NCI-H460 (cell line): Measurements from ENCODE around the gene FPGS. TPM values are rescaled to one million over a fixed set of nuclear protein-coding genes. Genes with fewer than 3 reads are reported as not detected.
"Not testable (repeated sequence)": the region's sequence is repeated elsewhere in the genome, so short reads cannot be mapped to it uniquely, and the experiment has no call there.

Source experiments
- DNase-seq: peaks from one replicate; pipeline ENCODE4 v3.0.0-alpha.2; 2016; ENCODE audit warnings: low read depth; ENCODE audit errors: extremely low read depth
- polyA plus RNA-seq: library from polyadenylated mRNA; depleted of rRNA; stranded (reverse); fragments of >200 nt; gene quantifications from 2 replicates; pipeline ENCODE4 v1.2.3, GENCODE V29; 2014; cell fraction: nucleus; rRNA removed
- total RNA-seq: library from RNA; depleted of rRNA; stranded (reverse); fragments of >200 nt; shearing (Covaris generic); gene quantifications from 2 replicates; pipeline ENCODE4 v1.2.3, GENCODE V29; 2014; rRNA removed

Gene FPGS, protein sequence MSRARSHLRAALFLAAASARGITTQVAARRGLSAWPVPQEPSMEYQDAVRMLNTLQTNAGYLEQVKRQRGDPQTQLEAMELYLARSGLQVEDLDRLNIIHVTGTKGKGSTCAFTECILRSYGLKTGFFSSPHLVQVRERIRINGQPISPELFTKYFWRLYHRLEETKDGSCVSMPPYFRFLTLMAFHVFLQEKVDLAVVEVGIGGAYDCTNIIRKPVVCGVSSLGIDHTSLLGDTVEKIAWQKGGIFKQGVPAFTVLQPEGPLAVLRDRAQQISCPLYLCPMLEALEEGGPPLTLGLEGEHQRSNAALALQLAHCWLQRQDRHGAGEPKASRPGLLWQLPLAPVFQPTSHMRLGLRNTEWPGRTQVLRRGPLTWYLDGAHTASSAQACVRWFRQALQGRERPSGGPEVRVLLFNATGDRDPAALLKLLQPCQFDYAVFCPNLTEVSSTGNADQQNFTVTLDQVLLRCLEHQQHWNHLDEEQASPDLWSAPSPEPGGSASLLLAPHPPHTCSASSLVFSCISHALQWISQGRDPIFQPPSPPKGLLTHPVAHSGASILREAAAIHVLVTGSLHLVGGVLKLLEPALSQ
- 23.9 and 27.5 TPM in 2 replicates for total RNA-seq
- polyA plus RNA-seq, result 144 and 164 TPM in 2 replicates

DNA sequence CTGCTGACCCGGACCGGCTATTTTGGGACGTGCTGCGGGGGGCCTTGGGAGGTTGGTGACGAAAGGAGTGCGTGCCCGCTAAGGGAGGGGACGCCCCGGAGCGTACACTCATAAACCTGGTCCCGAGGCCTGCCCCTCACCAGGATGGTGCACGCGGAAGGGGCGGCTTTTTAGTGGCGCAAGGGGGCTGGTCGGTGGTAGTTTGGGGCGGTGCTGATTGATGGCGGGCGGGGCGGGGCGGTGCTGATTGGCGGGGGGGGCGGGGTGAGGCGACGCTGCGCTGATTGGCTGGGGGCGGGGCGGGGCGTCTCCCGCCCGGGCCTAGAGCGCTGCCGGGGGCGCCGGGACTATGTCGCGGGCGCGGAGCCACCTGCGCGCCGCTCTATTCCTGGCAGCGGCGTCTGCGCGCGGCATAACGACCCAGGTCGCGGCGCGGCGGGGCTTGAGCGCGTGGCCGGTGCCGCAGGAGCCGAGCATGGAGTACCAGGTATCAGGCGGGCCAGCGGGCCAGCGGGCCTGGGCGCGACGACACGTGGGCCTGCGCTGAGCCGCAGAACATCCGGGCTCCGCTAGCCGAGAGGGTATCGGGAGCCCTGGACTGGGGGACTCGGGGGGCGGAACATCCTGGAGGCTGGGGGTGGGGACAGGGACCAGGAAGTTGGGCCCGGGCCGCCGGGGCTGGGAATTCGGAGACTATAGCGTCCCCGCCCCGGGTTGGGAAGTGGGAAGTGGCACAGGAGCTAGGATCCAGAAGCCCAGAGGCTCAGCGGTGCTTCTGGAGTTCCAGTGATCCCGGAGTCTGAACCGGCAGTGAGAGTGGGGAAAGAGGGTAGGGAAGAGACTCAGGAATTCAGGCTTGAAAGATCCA is at the start of gene FPGS:
FPGS (plus strand) TSS at position 307 of the 868 bp plus-strand sequence; CDS start at position 350, 43 bp downstream.
- peak; percentile 58 for DNase-seq

DNA sequence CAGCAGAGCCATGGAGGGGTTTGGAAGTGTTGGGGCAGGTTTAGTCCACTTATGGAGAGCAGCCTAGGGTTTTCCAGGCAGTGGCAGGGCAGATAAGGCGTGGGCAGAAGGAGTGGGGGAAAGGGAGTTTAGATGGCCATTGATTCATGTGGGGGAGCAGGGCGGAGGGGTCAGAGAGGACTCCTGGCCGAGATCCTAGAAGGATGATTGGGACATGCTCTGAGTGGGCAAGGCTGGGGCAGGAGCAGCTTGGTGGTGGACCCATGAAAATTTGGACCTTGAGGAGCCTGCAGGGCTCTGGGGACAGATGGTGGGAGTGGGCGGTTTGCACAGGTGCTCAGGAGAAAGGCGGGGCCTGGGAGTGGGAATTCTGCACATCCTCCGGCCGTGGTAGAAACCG is 49.5 kb upstream of the FPGS start:
- no peak for DNase-seq

DNA sequence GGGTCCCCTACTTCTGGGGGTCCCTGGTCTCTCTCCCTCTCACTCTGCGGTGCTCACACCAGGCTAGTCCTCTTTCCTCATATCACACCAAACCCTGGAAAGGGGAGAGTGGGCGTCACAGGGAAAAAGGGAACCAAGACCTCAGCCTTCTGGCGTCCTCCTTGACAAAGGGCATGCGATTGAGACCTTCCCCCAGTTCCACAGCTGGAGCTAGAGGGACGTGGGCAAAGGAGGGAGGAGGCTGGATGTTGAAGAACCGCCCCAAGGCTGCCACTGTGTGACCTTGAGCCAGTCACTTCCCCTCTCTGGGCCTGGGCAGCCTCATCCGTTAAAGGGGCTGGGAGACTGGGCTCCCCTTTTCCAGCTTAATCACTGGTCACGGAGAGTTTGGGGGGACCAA is 49.1 kb upstream of the FPGS start:
- no peak for DNase-seq

DNA sequence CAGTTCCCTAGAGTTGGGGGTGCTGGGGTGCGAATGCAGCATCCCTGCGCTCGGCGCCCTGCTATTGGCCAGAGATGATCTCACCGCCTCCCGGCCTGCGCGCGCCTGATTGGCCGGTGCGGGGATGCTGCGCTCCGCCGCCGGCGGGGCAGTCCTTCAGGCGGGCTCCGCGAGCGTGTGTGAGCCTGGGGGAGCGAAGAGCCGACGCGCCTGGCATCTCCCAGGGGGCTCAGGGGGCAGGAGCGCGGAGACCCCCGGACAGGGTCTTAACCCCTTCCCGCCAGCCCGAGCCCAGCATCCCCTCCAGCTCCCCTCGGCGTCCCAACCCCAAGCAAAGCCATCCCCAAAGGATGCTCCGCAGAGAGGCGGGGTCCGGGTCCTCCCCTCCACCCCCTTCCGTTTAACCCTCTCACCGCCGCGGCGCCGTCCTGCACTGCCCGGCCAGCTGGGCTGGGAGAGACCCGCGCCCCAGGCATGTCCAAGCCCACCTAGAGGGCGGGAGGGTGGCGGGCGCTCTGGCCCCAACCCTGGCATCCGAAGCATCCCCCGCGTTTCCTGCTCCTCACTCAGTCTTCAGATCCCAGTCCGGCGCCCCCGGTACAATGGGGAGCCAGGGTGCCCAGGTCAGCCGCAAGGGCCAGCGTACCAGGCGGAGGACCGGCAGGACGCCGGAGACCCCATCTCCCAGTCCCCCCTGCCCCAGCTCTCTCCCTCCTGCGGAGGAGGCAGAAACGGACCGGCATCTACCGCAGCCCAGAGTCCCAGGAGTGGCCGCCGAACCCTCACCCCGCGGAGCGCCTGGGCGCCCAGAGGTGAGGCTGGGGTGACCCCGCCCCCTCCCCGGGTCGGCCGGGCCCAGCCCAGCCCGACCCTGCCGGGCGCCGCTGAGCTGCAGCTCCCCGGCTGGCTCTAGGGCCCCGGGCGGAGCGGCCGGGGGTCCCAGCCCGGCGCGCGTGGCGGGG is 48.3 kb upstream of the FPGS start:
- DNase-seq, result no peak

DNA sequence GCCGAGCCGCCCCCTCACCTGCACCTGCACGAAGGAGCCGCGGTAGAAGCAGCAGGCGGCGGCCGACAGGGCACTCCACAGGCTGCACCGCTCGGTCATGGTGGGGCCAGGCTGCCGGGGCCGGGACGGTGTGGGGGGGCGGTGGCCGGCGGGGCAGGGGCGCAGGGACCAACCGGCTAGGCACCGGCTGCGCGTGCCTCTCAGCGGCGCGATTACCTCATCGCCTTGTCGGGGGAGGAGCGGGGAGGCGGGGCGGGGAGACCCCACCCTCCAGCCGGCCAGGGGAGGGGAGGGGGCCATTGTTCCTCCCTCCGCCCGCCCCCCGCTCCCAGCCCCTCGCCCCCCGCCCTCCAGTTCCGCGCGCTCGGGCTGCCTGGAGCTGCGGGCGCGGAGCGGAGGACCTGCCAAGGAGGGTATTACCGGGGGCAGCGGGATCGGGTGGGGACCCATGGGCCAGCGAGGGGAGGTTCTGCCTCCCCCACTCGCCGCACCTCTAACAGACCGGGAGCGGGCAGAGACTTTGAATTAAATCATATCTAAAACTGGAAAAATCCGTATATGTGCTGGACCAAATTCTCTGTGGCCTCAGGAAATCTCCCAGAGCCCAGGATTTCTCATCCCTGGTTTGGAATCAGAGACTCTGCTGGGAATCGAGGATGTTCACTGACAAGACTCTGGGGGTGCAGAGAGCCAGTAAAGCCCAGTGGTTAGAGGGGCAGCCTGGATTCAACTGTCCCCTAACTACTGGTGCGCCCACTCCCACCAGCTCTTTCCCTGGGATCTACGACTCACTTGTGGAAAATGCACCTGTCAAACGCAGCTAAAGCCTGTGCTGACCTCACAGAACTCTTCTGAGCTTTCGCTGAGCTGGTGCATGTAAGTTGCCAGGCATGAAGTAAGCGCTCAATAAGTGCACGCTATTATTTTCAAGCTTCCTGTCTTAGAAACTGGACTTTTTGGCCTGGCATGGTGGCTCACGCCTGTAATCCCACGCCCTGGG is 47.3 kb upstream of the FPGS start:
- DNase-seq, result no peak

DNA sequence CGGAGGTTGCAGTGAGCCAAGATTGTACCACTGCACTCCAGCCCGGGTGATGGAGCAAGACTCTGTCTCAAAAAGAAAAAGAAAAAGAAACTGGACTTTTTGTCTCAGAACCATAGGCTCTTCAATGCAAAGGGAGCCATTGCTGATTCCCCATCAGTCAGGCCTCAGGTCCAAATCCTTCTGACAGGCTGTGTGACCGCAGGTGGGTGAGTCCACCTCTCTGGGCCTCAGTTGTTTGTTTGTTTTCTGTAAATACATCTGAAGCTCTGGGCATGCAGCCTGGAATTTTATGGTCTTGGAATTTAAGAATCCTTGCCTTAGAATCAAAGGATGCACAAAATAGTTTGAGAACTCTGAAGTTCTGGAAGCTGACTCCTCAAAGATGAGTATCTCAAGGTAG is 46.4 kb upstream of the FPGS start:
- no peak for DNase-seq

DNA sequence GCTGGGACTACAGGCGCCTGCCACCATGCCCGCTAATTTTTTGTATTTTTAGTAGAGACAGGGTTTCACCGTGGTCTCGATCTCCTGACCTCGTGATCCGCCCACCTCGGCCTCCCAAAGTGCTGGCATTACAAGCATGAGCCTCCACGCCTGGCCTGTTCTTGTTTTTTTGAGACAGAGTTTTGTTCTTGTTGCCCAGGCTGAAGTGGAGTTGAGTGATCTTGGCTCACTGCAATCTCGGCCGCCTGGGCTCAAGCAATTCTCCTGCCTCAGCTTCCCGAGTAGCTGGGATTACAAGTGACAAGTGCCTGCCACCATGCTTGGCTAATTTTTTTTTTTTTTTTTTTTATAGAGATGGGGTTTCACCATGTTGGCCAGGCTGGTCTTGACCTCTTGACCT is 45.9 kb upstream of the FPGS start:
- not testable (repeated sequence) for DNase-seq

DNA sequence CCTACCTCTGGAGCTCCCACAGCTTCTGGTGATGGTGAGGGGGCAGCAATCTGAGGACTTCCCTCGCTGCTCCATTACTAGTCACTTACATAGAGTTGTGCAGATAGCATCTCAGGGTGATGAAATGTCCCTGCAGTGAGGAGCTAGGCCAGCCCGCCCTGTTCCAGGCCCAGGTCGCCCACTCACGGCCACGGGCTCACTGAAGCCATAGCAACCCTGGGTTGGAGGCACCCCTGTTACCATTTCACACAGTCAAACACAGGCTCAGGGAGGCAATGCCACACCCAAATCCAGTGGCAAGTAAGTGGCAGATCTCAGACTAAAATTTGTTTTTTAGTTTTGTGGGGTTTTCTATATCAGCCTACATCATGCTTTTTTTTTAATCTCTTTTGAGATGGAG is 43.8 kb upstream of the FPGS start:
- no peak for DNase-seq

DNA sequence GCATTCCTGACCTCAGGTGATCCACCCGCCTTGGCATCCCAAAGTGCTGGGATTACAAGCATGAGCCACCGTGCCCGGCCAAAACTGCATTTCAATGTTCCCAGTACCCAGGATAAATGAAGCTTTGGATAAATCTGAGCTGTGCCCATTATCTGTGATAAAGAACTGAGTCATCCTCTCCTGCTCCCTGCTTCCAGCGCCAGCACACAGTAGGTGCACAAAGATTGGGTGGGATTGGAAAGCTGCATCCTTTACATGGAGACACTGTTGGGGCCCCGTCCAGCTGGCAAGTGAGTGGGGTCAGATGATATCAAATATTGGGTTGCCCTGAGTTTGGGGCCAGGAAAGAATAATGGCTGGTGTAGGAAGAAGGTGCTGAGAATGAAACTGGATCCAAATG is 41.6 kb upstream of the FPGS start:
- DNase-seq, result no peak

DNA sequence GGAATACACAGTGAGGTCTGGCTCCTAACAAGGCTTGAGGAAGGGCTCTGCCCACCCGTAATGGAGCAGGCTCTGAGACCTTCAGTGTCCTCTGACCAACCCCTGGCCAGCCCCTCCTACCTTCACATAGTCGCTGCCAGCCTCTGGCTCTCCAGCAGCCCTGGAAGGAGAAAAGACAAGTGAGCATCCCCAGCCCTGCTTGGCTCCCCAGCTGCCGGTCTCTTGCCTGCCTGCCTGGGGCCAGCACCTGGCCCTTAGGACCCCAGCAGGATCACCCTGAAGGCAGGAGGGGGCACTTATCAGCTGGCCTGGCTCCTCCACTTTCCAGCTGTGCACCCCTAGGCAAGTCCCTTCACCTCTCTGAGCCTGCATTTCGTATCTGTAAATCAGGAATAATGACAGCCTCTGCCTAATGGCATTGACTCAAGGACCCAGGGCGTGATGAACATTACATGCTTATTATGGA is 41.2 kb upstream of the FPGS start:
- no peak for DNase-seq

DNA sequence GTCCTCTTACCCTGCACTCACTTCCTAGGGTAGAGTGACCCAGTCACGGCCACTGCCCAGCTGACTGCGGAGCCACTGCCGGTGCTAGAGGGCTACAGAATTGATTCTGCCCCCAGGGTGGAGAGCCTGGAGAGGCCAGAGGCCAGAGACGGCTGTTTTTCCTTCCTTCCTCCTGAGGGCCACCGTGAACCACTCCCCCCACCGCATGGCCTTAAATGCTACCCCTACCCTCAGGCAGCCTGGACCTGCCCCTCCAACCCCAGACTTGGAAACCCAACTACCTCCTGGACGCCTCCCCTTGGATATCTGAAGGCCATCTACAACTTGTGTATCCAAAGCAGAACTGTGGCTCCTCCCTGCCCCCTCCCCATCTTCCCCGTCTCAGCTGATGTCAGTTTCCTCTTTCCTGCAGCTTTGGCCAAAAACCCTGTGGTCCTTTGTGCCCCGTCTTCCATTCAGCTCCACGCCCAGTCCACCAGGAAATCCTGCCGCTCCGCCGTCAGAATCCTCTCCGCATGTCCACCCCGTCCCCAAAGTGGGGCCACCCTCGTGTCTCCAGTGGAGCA is 40.5 kb upstream of the FPGS start:
- no peak for DNase-seq

DNA sequence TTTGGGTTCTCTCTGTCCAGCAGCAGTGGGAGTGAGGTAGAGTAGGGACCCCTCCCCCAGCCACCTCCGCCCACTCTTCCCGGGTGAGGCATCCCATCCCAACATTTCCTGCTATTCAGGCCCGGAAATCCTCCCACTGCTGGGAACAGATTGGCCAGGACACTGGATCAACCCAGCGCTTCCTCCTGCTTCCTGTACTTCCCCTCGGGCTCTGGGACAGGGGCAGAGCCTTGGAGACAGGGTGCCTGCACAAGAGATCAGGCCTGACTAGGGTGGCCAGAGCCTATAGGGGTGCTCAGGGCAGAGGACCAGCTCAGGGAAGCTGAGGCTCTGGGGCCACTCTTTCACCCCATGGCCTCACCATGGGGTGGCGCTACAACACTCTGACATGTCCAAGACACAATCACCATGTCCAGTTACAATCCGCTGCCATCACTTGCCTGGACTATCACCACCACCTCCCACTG is 38.7 kb upstream of the FPGS start:
- no peak for DNase-seq

DNA sequence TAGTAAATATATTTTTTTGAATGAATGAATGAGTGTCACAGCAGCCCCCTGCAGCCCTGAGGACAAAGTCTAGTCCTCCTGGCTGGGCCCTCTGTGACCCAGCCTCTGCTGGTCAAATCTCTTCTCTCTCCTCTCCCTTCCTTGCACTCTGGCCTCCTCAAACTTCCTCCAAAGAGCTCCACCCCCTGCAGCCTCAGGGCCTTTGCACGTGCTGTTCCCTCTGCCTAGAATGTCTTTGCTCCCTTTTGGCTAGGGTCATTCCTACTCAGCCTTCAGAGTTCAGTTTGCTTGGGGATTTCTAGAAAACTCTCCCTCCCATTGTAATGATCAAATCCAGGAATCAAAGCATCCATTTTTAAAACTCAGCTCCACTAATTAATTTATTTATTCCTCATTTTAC is 37.3 kb upstream of the FPGS start:
- no peak for DNase-seq

DNA sequence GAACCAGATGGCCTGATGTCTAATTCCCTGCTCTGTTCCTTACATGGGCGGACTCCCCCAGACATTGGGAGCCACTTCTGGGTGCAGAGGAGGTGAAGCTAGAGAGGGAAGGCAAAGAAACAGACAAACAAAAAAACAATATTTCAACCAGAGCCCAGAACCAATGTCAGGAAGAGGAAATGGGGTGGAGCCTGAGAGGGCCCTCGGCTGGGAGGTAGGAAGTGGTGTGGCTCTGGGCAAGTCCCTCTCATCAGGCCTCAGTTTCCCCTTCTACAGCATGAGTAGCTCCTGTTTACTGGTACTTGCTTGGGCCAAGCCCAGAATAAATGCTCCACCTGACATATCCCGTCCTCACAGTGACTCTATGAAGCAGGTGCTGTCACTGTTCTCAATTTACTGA is 35.3 kb upstream of the FPGS start:
- no peak for DNase-seq

DNA sequence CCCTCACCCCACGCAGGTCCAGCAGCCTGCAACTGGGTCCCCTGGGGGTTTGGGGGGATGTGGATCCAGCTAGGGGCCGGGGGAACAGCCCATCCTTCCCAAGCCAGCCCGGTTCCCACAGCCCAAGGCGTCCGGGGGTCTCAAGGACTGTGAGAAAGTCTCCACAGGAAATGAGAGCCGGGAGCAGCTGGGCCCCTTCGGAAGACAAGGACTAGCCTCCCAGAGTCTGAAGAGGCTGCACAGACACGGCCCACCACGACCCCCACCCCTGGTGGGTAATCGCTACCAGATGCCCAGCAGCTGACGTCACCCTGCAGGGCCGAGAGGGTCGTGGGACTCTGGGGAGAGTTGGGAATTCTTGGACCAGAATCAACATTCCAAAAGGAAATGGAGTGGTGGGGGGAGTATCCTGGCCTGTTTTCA is 34.8 kb upstream of the FPGS start:
- no peak for DNase-seq

DNA sequence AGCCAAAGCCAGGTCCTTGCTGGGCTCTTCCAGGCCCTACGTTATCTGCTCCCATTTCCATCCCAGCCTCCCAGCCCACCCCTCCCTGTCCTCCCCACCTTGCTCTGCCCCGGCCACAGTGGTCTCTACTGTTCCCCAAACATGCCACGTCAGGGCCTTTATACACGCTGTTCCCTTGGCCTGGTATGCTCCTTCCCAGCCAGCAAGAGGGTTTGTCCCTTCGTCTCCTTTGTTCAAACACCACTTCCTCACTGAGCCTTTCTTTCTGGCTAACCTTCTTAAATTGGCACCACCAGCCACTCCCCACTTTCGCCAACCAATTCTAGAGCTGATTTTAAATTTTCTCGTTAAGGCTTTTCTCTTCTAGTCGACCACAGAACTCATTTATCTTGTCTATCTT is 34.0 kb upstream of the FPGS start:
- DNase-seq, result no peak

DNA sequence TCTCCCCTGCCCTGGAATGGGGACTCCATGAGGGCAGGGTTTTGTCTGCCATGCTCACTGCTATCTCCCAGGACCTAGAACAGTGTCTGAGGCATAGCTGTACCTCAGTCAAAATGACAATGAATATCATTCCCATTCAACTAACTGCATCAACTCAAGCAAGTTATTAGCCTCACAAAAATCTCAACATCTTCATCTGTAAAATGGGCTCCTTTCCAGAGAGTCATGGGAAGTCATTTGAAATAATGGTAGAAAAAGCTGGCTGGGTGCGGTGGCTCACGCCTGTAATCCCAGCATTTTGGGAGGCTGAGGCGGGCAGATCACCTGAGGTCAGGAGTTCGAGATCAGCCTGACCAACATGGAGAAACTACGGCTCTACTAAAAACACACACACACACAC is 33.6 kb upstream of the FPGS start:
- DNase-seq, result no peak

DNA sequence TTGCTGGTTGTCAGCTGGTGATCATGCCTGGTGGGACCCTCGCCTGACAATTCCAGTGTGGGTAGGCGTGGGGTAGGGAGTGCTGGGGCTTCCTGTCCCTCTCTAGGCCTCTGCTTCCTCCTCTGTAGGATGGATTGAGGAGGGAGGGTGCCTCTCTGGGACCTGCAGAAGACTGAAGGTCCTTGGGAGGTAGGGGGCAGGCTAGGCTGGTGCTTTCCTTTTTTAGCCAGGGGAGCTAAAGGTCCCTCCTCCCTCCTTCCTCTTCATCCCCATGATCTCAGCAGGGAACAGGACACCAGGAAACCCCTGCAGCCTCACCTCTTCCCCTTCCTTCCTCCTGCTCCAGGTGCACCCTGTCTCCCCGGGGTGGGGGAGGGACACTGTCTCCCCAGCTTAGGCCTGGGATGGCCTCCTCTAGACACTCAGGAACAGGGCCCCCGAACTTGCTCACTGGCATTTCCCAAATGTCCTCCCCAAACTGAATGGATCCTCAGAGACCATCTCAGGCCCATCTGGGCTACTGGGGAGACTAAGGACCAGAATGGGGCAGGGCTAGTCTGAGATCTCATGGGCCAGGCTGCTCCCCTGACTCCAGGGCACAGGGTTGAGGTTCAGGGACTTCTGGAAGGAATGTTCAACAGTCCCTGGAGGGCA is 32.6 kb upstream of the FPGS start:
- DNase-seq, result no peak
